T-helper 22 cell (primary cell): ENCODE results near the gene SPRYD3.
"Not testable (repeated sequence)": the region's sequence is repeated elsewhere in the genome, so short reads cannot be mapped to it uniquely, and the experiment has no call there.

ENCODE experiments used
- DNase-seq: peaks from one replicate; pipeline ENCODE4 v3.0.0-alpha.2; 2020; ENCODE audit warnings: low read depth

The SPRYD3 gene

GRCh38 chr12:53101931-53102781 is 23.0 kb upstream of the SPRYD3 start:
- no peak for DNase-seq

GRCh38 chr12:53101266-53101665 is 22.1 kb upstream of the SPRYD3 start:
- no peak for DNase-seq

- DNase-seq = no peak
Observed at GRCh38 chr12:53100466-53101151, 21.4 kb upstream of the SPRYD3 start.

- DNase-seq = peak; percentile 67
Observed at GRCh38 chr12:53099071-53099882, 20.1 kb upstream of the SPRYD3 start.

- DNase-seq = no peak
Observed at GRCh38 chr12:53098354-53098981, 19.3 kb upstream of the SPRYD3 start.

- peak; percentile 34 for DNase-seq
Observed at GRCh38 chr12:53097564-53098353, 18.6 kb upstream of the SPRYD3 start, which contains the start of gene IGFBP6. Gene IGFBP6 (plus strand): TSS chr12:53097667. CDS start chr12:53097718, 51 bp downstream.

- no peak for DNase-seq
Observed at GRCh38 chr12:53097207-53097563, 18.0 kb upstream of the SPRYD3 start.

- no peak for DNase-seq
Observed at GRCh38 chr12:53096759-53097158, 17.6 kb upstream of the SPRYD3 start.

GRCh38 chr12:53096089-53096741 is 17.0 kb upstream of the SPRYD3 start:
- no peak for DNase-seq

- not testable (repeated sequence) for DNase-seq
Observed at GRCh38 chr12:53095596-53095895, 16.4 kb upstream of the SPRYD3 start.

GRCh38 chr12:53094796-53095595 is 15.8 kb upstream of the SPRYD3 start:
- DNase-seq = not testable (repeated sequence)

- DNase-seq = no peak
Observed at GRCh38 chr12:53094394-53094787, 15.2 kb upstream of the SPRYD3 start.

- DNase-seq = no peak
Observed at GRCh38 chr12:53093777-53094393, 14.7 kb upstream of the SPRYD3 start.

GRCh38 chr12:53091756-53092155 is 12.6 kb upstream of the SPRYD3 start:
- no peak for DNase-seq

- DNase-seq = no peak
Observed at GRCh38 chr12:53090554-53090953, 11.4 kb upstream of the SPRYD3 start.

- no peak for DNase-seq
Observed at GRCh38 chr12:53090105-53090504, 10.9 kb upstream of the SPRYD3 start.

- DNase-seq = no peak
Observed at GRCh38 chr12:53086361-53086760, 7.2 kb upstream of the SPRYD3 start.

- DNase-seq = no peak
Observed at GRCh38 chr12:53082637-53083175, 3.5 kb upstream of the SPRYD3 start.
